Measurements from ENCODE around the gene TOR1AIP2.

Gene TOR1AIP2

GRCh38 chr1:179825206-179825605 is 52.4 kb downstream of the TOR1AIP2 start:
- no peak for DNase-seq

GRCh38 chr1:179824265-179824664 is 53.3 kb downstream of the TOR1AIP2 start:
- no peak for DNase-seq

- DNase-seq = no peak
These were observed 53.9 kb downstream of the TOR1AIP2 start for GRCh38 chr1:179823693-179824092.

- DNase-seq = no peak
These were observed 55.5 kb downstream of the TOR1AIP2 start for GRCh38 chr1:179822065-179822464.

GRCh38 chr1:179821524-179821923 is 56.1 kb downstream of the TOR1AIP2 start:
- DNase-seq = no peak

- DNase-seq = no peak
These were observed 57.2 kb downstream of the TOR1AIP2 start for GRCh38 chr1:179820226-179820970.

GRCh38 chr1:179818743-179819173 is 58.8 kb downstream of the TOR1AIP2 start:
- no peak for DNase-seq

- no peak for DNase-seq
These were observed 59.3 kb downstream of the TOR1AIP2 start for GRCh38 chr1:179818260-179818659.

- DNase-seq = no peak
These were observed 59.8 kb downstream of the TOR1AIP2 start for GRCh38 chr1:179817789-179818188.

GRCh38 chr1:179817056-179817455 is 60.5 kb downstream of the TOR1AIP2 start:
- DNase-seq = no peak

GRCh38 chr1:179816196-179816960 is 61.2 kb downstream of the TOR1AIP2 start:
- no peak for DNase-seq

GRCh38 chr1:179815641-179816040 is 62.0 kb downstream of the TOR1AIP2 start:
- DNase-seq = no peak

- no peak for DNase-seq
These were observed 63.1 kb downstream of the TOR1AIP2 start for GRCh38 chr1:179814546-179814838.

- no peak for DNase-seq
These were observed 63.7 kb downstream of the TOR1AIP2 start for GRCh38 chr1:179813626-179814545.

- no peak for DNase-seq
These were observed 64.9 kb downstream of the TOR1AIP2 start for GRCh38 chr1:179812501-179813292.

- no peak for DNase-seq
These were observed 67.3 kb downstream of the TOR1AIP2 start for GRCh38 chr1:179810367-179810715.

- peak; percentile 34 to 50 for DNase-seq
These were observed 67.9 kb downstream of the TOR1AIP2 start for GRCh38 chr1:179809506-179810366.

GRCh38 chr1:179808503-179808902 is 69.1 kb downstream of the TOR1AIP2 start:
- DNase-seq = no peak

GRCh38 chr1:179807691-179808485 is 69.7 kb downstream of the TOR1AIP2 start:
- DNase-seq = no peak

GRCh38 chr1:179807291-179807690 is 70.3 kb downstream of the TOR1AIP2 start:
- DNase-seq = no peak

- DNase-seq = no peak
These were observed 71.3 kb downstream of the TOR1AIP2 start for GRCh38 chr1:179806333-179806732.
